ENCODE measurements around the gene PHF20. TPM values are rescaled to one million over a fixed set of nuclear protein-coding genes. Genes with fewer than 3 reads are reported as not detected.

The PHF20 gene
- polyA plus RNA-seq, 1 donor (not counting 4 experiments of a cell fraction or from before 2014, with no cell fraction given) = 31.9 TPM

- no peaks in the 10 kb centered on the region for H3K9me1 ChIP-seq (ENCODE audit: control insufficient read depth, extremely low read depth, insufficient read depth, low read length)
- TF ChIP-seq EZH2 (IDR thresholded peaks at IDR 0.05; ENCODE audit: low read length) (no peak), CTCF (optimal IDR thresholded peaks at IDR 0.05 in 1 of 3, IDR thresholded peaks at IDR 0.05 in 1 of 3, conservative IDR thresholded peaks at IDR 0.05 in 1 of 3; ENCODE audit: extremely low read depth in 1 of 3, insufficient read depth in 2 of 3, low read length in 3 of 3) (no peak)
- H3K4me2 ChIP-seq (ENCODE audit: control insufficient read depth, extremely low read depth, insufficient read depth, low read depth, low read length) = peak overlapping the region; percentile 49
- no peak overlapping the region for H2AFZ ChIP-seq (ENCODE audit: control insufficient read depth, low read length)
- no peaks in the 10 kb centered on the region for H3K27me3 ChIP-seq (ENCODE audit: control insufficient read depth, extremely low read depth, insufficient read depth, low read length)
- FAIRE-seq (no peak), DNase-seq (ENCODE audit: low read depth, low spot score) (no peak)
- no peak overlapping the region for H3K4me3 ChIP-seq (ENCODE audit: control insufficient read depth in 2 of 3, extremely low read depth in 1 of 3, insufficient read depth in 2 of 3, low read depth in 1 of 3, low read length in 3 of 3)
- dilution Hi-C loops (cut with MboI; ENCODE audit: extremely low pct_ligation_motif_present, low sequenced_read_pairs) = no loop called here
- H3K36me3 ChIP-seq (ENCODE audit: control insufficient read depth in 2 of 2, extremely low read depth in 1 of 2, insufficient read depth in 2 of 2, low read length in 2 of 2) = peaks cover 1 to 4% of the 10 kb centered on the region in 2 experiments
- peaks cover 40% of the 10 kb centered on the region for H3K4me1 ChIP-seq (ENCODE audit: control insufficient read depth, extremely low read depth, insufficient read depth, low read length)
- no peaks in the 10 kb centered on the region for H4K20me1 ChIP-seq (ENCODE audit: control insufficient read depth, extremely low read depth, insufficient read depth, low read length)
- H3K79me2 ChIP-seq (ENCODE audit: control insufficient read depth, insufficient read depth, low read length) = peaks cover 12% of the 10 kb centered on the region
- no peaks in the 10 kb centered on the region for H3K9me3 ChIP-seq (ENCODE audit: control insufficient read depth, low read depth, low read length)
- peak overlapping the region; percentile 61 for H3K9ac ChIP-seq (ENCODE audit: control insufficient read depth, extremely low read depth, insufficient read depth, low read length)
- peak overlapping the region; percentile 93 for H3K27ac ChIP-seq (ENCODE audit: control insufficient read depth, insufficient read depth, low read length)
Observed at GRCh38 chr20:35884541-35884865, 112.7 kb downstream of the PHF20 start.

GRCh38 chr20:35885212-35885611 lies 113.4 kb downstream of the PHF20 start:
- Histone ChIP-seq H3K4me2 (ENCODE audit: control insufficient read depth, extremely low read depth, insufficient read depth, low read depth, low read length) (peak overlapping the region; percentile 49), H3K79me2 (ENCODE audit: control insufficient read depth, insufficient read depth, low read length) (peaks cover 6% of the 10 kb centered on the region), H3K9me1 (ENCODE audit: control insufficient read depth, extremely low read depth, insufficient read depth, low read length) (no peaks in the 10 kb centered on the region), H3K27ac (ENCODE audit: control insufficient read depth, insufficient read depth, low read length) (peak overlapping the region; percentile 93), H3K27me3 (ENCODE audit: control insufficient read depth, extremely low read depth, insufficient read depth, low read length) (no peaks in the 10 kb centered on the region), H3K9me3 (ENCODE audit: control insufficient read depth, low read depth, low read length) (no peaks in the 10 kb centered on the region), H2AFZ (ENCODE audit: control insufficient read depth, low read length) (no peak overlapping the region), H3K9ac (ENCODE audit: control insufficient read depth, extremely low read depth, insufficient read depth, low read length) (peak overlapping the region; percentile 61), H3K4me1 (ENCODE audit: control insufficient read depth, extremely low read depth, insufficient read depth, low read length) (peaks cover 34% of the 10 kb centered on the region), H3K36me3 (ENCODE audit: control insufficient read depth in 2 of 2, extremely low read depth in 1 of 2, insufficient read depth in 2 of 2, low read length in 2 of 2) (peaks cover 1 to 4% of the 10 kb centered on the region in 2 experiments), H4K20me1 (ENCODE audit: control insufficient read depth, extremely low read depth, insufficient read depth, low read length) (no peaks in the 10 kb centered on the region), H3K4me3 (ENCODE audit: control insufficient read depth in 2 of 3, extremely low read depth in 1 of 3, insufficient read depth in 2 of 3, low read depth in 1 of 3, low read length in 3 of 3) (no peak overlapping the region)
- FAIRE-seq (no peak), DNase-seq (ENCODE audit: low read depth, low spot score) (no peak)
- TF ChIP-seq EZH2 (IDR thresholded peaks at IDR 0.05; ENCODE audit: low read length) (no peak), CTCF (optimal IDR thresholded peaks at IDR 0.05 in 1 of 3, IDR thresholded peaks at IDR 0.05 in 1 of 3, conservative IDR thresholded peaks at IDR 0.05 in 1 of 3; ENCODE audit: extremely low read depth in 1 of 3, insufficient read depth in 2 of 3, low read length in 3 of 3) (no peak)
- dilution Hi-C loops (cut with MboI; ENCODE audit: extremely low pct_ligation_motif_present, low sequenced_read_pairs) = no loop called here
